ENCODE measurements around the gene NEGR1. TPM values are rescaled to one million over a fixed set of nuclear protein-coding genes. Genes with fewer than 3 reads are reported as not detected.

The NEGR1 gene
- 17.7 and 43.2 TPM in 2 replicates for total RNA-seq

GRCh38 chr1:72282271-72283021 is at the start of gene NEGR1:
Gene NEGR1 (minus strand): TSS chr1:72282539.

All from aortic smooth muscle cell (primary cell).